GM13977 (cell line): Measurements from ENCODE around the gene SHLD1.
"Not testable (repeated sequence)": the region's sequence is repeated elsewhere in the genome, so short reads cannot be mapped to it uniquely, and the experiment has no call there.

Experiments used
- DNase-seq: peaks from one replicate; pipeline ENCODE4 v3.0.0; 2012; ENCODE audit warnings: low spot score
- CTCF ChIP-seq: IDR thresholded peaks from 2 replicates; pipeline ENCODE4 v1.5.1; 2012; ENCODE audit warnings: mild to moderate bottlenecking, control low read depth; ENCODE audit not compliant: insufficient read depth; ENCODE audit errors: extremely low read depth, missing control alignments
- in situ Hi-C: fragments of 300-500 bp; cut with MboI; formaldehyde crosslinking; loops from one replicate; pipeline ENCODE4 v1.12.0; 2022; ENCODE audit warnings: low sequenced_read_pairs, low pct_unique_long_range_greater_than_20kb, mixed read lengths, inconsistent platforms; ENCODE audit not compliant: unreplicated experiment

Gene SHLD1

GRCh38 chr20:5748246-5748645, 2.0 kb upstream of the SHLD1 start:
- TF ChIP-seq CTCF, result no peak
- in situ Hi-C loops, result no loop called here

GRCh38 chr20:5749512-5749951, 669 bp upstream of the SHLD1 start:
- DNase-seq, in situ Hi-C loops: not testable (repeated sequence)

More at GRCh38 chr20:5748246-5748645, 2.0 kb upstream of the SHLD1 start:
- no peak for DNase-seq

- no peak for DNase-seq
- in situ Hi-C loops, result no loop called here
- no peak for TF ChIP-seq CTCF
Observed at GRCh38 chr20:5751856-5752255, 1.7 kb downstream of the SHLD1 start.

- in situ Hi-C loops, result no loop called here
- TF ChIP-seq CTCF, result no peak
- no peak for DNase-seq
Observed at GRCh38 chr20:5753814-5754213, 3.6 kb downstream of the SHLD1 start.

GRCh38 chr20:5757949-5758348, 7.7 kb downstream of the SHLD1 start:
- in situ Hi-C loops, result no loop called here
- no peak for TF ChIP-seq CTCF
- no peak for DNase-seq

- TF ChIP-seq CTCF, result no peak
- in situ Hi-C loops, result no loop called here
- DNase-seq, result no peak
Observed at GRCh38 chr20:5766085-5766764, 16.0 kb downstream of the SHLD1 start.

- no peak for DNase-seq
- in situ Hi-C loops, result no loop called here
- TF ChIP-seq CTCF, result no peak
Observed at GRCh38 chr20:5767493-5768098, 17.4 kb downstream of the SHLD1 start.
